Lower lobe of right lung (tissue), 2 donors: ENCODE results near the gene PRDM11. TPM values are rescaled to one million over a fixed set of nuclear protein-coding genes. Genes with fewer than 3 reads are reported as not detected.
A peak's percentile ranks its signal among the peaks of the same experiment; 100 is the strongest.

Experiments
- ATAC-seq, 2 donors: fragments of 200-7000 bp; cut with Tn5 transposase; one replicate each; pipeline ENCODE4 v1.9.1; 2020 to 2022; ENCODE audit warnings: mild to moderate bottlenecking in 2 of 2, moderate library complexity in 2 of 2
- DNase-seq: peaks from one replicate; pipeline ENCODE4 v3.0.0-alpha.2; 2020
- H3K27ac ChIP-seq: fragments of 200-600 bp; one replicate; pipeline ENCODE4 v1.8.0; 2022
- H3K27me3 ChIP-seq: fragments of 200-600 bp; one replicate; pipeline ENCODE4 v1.8.0; 2022; ENCODE audit warnings: low read depth
- H3K36me3 ChIP-seq: fragments of 200-600 bp; one replicate; pipeline ENCODE4 v1.8.0; 2022; ENCODE audit warnings: mild to moderate bottlenecking
- H3K4me1 ChIP-seq: fragments of 200-600 bp; one replicate; pipeline ENCODE4 v1.8.0; 2022
- H3K4me3 ChIP-seq: fragments of 200-600 bp; one replicate; pipeline ENCODE4 v1.8.0; 2022; ENCODE audit warnings: mild to moderate bottlenecking
- H3K9me3 ChIP-seq: fragments of 200-600 bp; one replicate; pipeline ENCODE4 v1.8.0; 2022
- CTCF ChIP-seq: fragments of 200-600 bp; IDR thresholded peaks from one replicate; pipeline ENCODE4 v1.8.0; 2022; ENCODE audit warnings: antibody characterized with exemption, mild to moderate bottlenecking
- intact Hi-C: fragments of 100-400 bp; cut with DNase I; formaldehyde crosslinking; loops from one replicate; pipeline ENCODE4 v1.11.0; 2022
- total RNA-seq: library from RNA; stranded (reverse); fragmentation: NEBNext Ultra II Directional; extraction: Animal tissue kit (Norgen Biotek cat#: 25700); gene quantifications from one replicate; pipeline ENCODE4 v1.2.1, GENCODE V29; 2021
- donor health status: DM: no; HTN: yes; CAD: no; lungs with severe emphysema.

Gene PRDM11
- total RNA-seq, 1 donor from 2014 or later: 15.1 TPM

GRCh38 chr11:45211732-45212131 is 65.3 kb downstream of the PRDM11 start:
- Histone ChIP-seq H3K27ac (no peak overlapping the region), H3K27me3 (no peaks in the 10 kb centered on the region)
- intact Hi-C loops: no loop called here

GRCh38 chr11:45212566-45213315 is 66.3 kb downstream of the PRDM11 start:
- H3K4me1 ChIP-seq: peaks cover 33% of the 10 kb centered on the region
- DNase-seq (no peak), ATAC-seq (no peak)
- intact Hi-C loops: no loop called here
- no peak for TF ChIP-seq CTCF
- no peak overlapping the region for H3K4me3 ChIP-seq
- H3K36me3 ChIP-seq: peaks cover 24% of the 10 kb centered on the region
- H3K27ac ChIP-seq: no peak overlapping the region
- H3K9me3 ChIP-seq: no peaks in the 10 kb centered on the region
- no peaks in the 10 kb centered on the region for H3K27me3 ChIP-seq

More at GRCh38 chr11:45211732-45212131, 65.3 kb downstream of the PRDM11 start:
- no peak for TF ChIP-seq CTCF
- DNase-seq (no peak), ATAC-seq (no peak)
- Histone ChIP-seq H3K9me3 (no peaks in the 10 kb centered on the region), H3K4me3 (no peak overlapping the region), H3K36me3 (peaks cover 24% of the 10 kb centered on the region), H3K4me1 (peaks cover 33% of the 10 kb centered on the region)

- no peak overlapping the region for H3K4me3 ChIP-seq
- peaks cover 33% of the 10 kb centered on the region for H3K4me1 ChIP-seq
- ATAC-seq: no peak
- DNase-seq: no peak
- no peak for TF ChIP-seq CTCF
- no peaks in the 10 kb centered on the region for H3K27me3 ChIP-seq
- peaks cover 24% of the 10 kb centered on the region for H3K36me3 ChIP-seq
- H3K9me3 ChIP-seq: no peaks in the 10 kb centered on the region
- no peak overlapping the region for H3K27ac ChIP-seq
- intact Hi-C loops: no loop called here
These were observed 66.9 kb downstream of the PRDM11 start for GRCh38 chr11:45213316-45213665.

- H3K27ac ChIP-seq: peak overlapping the region; percentile 4
- peaks cover 29% of the 10 kb centered on the region for H3K4me1 ChIP-seq
- H3K9me3 ChIP-seq: no peaks in the 10 kb centered on the region
- no peak for TF ChIP-seq CTCF
- H3K4me3 ChIP-seq: no peak overlapping the region
- ATAC-seq (no peak), DNase-seq (no peak)
- peaks cover 23% of the 10 kb centered on the region for H3K36me3 ChIP-seq
- intact Hi-C loops: no loop called here
- H3K27me3 ChIP-seq: no peaks in the 10 kb centered on the region
These were observed 67.3 kb downstream of the PRDM11 start for GRCh38 chr11:45213717-45214116.

GRCh38 chr11:45215098-45215865 is 68.8 kb downstream of the PRDM11 start:
- Histone ChIP-seq H3K27ac (no peak overlapping the region), H3K9me3 (no peaks in the 10 kb centered on the region), H3K4me1 (peaks cover 14% of the 10 kb centered on the region), H3K4me3 (no peak overlapping the region), H3K36me3 (peaks cover 24% of the 10 kb centered on the region), H3K27me3 (no peaks in the 10 kb centered on the region)
- no peak for DNase-seq
- intact Hi-C loops: no loop called here
- no peak for ATAC-seq
- no peak for TF ChIP-seq CTCF
